Loucy (cell line): Measurements from ENCODE around the gene RAB22A.

Source experiments
- CTCF ChIP-seq: fragments of 200-600 bp; sonication (generic); conservative IDR thresholded peaks from 2 replicates; pipeline ENCODE4 v1.5.1; 2014; ENCODE audit warnings: mild to moderate bottlenecking, antibody characterized with exemption, low read length
- EZH2phosphoT487 ChIP-seq: fragments of 200-600 bp; IDR thresholded peaks from 2 replicates; pipeline ENCODE4 v1.6.1; 2018; ENCODE audit warnings: antibody characterized with exemption, mild to moderate bottlenecking, moderate library complexity, borderline replicate concordance

- TF ChIP-seq CTCF = no peak
- TF ChIP-seq EZH2phosphoT487 = no peak
These were observed 82.8 kb downstream of the RAB22A start for GRCh38 chr20:58392286-58392685.
